ENCODE measurements around the gene ZMAT5. TPM values are rescaled to one million over a fixed set of nuclear protein-coding genes. Genes with fewer than 3 reads are reported as not detected.
A peak's percentile ranks its signal among the peaks of the same experiment; 100 is the strongest.

The ZMAT5 gene
- total and polyA plus RNA-seq, 2 of the 13 experiments (the other 11 are each of a cell fraction or from before 2014, with no cell fraction given) = 20.7 to 27.8 TPM

- H3K4me3 ChIP-seq (replicated peaks in 1 of 3; ENCODE audit: insufficient read depth in 1 of 3, low read depth in 2 of 3, low read length in 3 of 3) = no peak overlapping the region
- peaks cover 52% of the 10 kb centered on the region for H3K4me1 ChIP-seq (ENCODE audit: insufficient read depth, low read length)
- ATAC-seq (peak; percentile 52), DNase-seq (ENCODE audit: low spot score) (peak; percentile 52), FAIRE-seq (peak; percentile 57)
- intact Hi-C loops (cut with micrococcal nuclease; ENCODE audit: unreplicated experiment) = no loop called here
- H4K20me1 ChIP-seq (ENCODE audit: insufficient read depth, low read length) = no peaks in the 10 kb centered on the region
- peaks cover 0 to 4% of the 10 kb centered on the region in 2 experiments; a peak in 1 of 5 replicates for H3K27me3 ChIP-seq (ENCODE audit: control insufficient read depth in 1 of 2, insufficient read depth in 2 of 2, low read length in 2 of 2)
- in situ Hi-C loops (cut with HindIII; ENCODE audit: extremely low pct_ligation_motif_present, low pct_unique_long_range_greater_than_20kb) = no loop called here
- no peaks in the 10 kb centered on the region for H3K9me3 ChIP-seq (ENCODE audit: low read length)
- ChIA-PET POLR2A (interaction anchor here (0.6 to 3.6 kb wide), 2 partner anchors 10 to 26 kb away, joined by 3 to 17 read pairs; no protein-coding TSS in a partner anchor), CTCF (ENCODE audit: low intra/inter-chr PET ratio, low total read pairs) (no interaction called here)
- WGBS (ENCODE audit: low lambda C conversion rate) = 67% methylated on average over 5 of the region's 5 CpGs
- no peak overlapping the region for H3K27ac ChIP-seq (ENCODE audit: extremely low read length, insufficient read depth, low read length)
- H3K9ac ChIP-seq (ENCODE audit: insufficient read depth, low read depth, low read length) = no peak overlapping the region
- H3K4me2 ChIP-seq (ENCODE audit: low read depth, low read length) = no peak overlapping the region
- H2AFZ ChIP-seq (ENCODE audit: low read length) = no peak overlapping the region
- peaks cover 17% of the 10 kb centered on the region for H3K79me2 ChIP-seq (ENCODE audit: insufficient read depth, low read length)
- no peaks in the 10 kb centered on the region; a peak in 1 of 5 replicates for H3K36me3 ChIP-seq (replicated peaks in 1 of 2; ENCODE audit: control insufficient read depth in 1 of 2, insufficient read depth in 2 of 2, low read length in 2 of 2)
- no TSS peak for BruUV-seq (replicated peaks)
- TF ChIP-seq RXRA (CRISPR knock-in tag; IDR thresholded peaks at IDR 0.05) = no peak
- TF ChIP-seq THAP8 (CRISPR knock-in tag; IDR thresholded peaks at IDR 0.05; ENCODE audit: borderline replicate concordance) = no peak
- no peak for TF ChIP-seq ZNF282 (IDR thresholded peaks at IDR 0.05; ENCODE audit: partially characterized antibody)
- peak; percentile 80 for TF ChIP-seq ZNF121 (CRISPR knock-in tag; IDR thresholded peaks at IDR 0.05)
- TF ChIP-seq ELK4 (CRISPR knock-in tag; IDR thresholded peaks at IDR 0.05; ENCODE audit: borderline replicate concordance) = no peak
- TF ChIP-seq ZNF451 (CRISPR knock-in tag; IDR thresholded peaks at IDR 0.05) = no peak
- no peak for TF ChIP-seq MTF1 (CRISPR knock-in tag; IDR thresholded peaks at IDR 0.05)
- no peak for TF ChIP-seq ATAD3A (CRISPR knock-in tag; IDR thresholded peaks at IDR 0.05)
- TF ChIP-seq ZNF605 (CRISPR knock-in tag; IDR thresholded peaks at IDR 0.05) = 0 out of 2 replicates have a peak, but pooled peaks have one; percentile 52
- TF ChIP-seq NFYB (CRISPR knock-in tag; IDR thresholded peaks at IDR 0.05) = no peak
- TF ChIP-seq FOXC1 (CRISPR knock-in tag; IDR thresholded peaks at IDR 0.05; ENCODE audit: borderline replicate concordance) = no peak
- no peak for TF ChIP-seq PHF21A (CRISPR knock-in tag; IDR thresholded peaks at IDR 0.05)
- no peak for TF ChIP-seq HCFC1 (IDR thresholded peaks at IDR 0.05; ENCODE audit: low read depth, low read length)
- TF ChIP-seq ZNF224 (CRISPR knock-in tag; IDR thresholded peaks at IDR 0.05) = no peak
- TF ChIP-seq ZFP90 (CRISPR knock-in tag; IDR thresholded peaks at IDR 0.05; ENCODE audit: borderline replicate concordance) = no peak
- TF ChIP-seq RNF219 (CRISPR knock-in tag; IDR thresholded peaks at IDR 0.05) = no peak
- TF ChIP-seq FUBP1 (CRISPR knock-in tag; IDR thresholded peaks at IDR 0.05; ENCODE audit: borderline replicate concordance) = no peak
- TF ChIP-seq RFX1 (IDR thresholded peaks at IDR 0.05) = no peak
- no peak for TF ChIP-seq ZNF33A (CRISPR knock-in tag; IDR thresholded peaks at IDR 0.05; ENCODE audit: borderline replicate concordance)
- no peak for TF ChIP-seq MAX (IDR thresholded peaks at IDR 0.05)
Measured at GRCh38 chr22:29772170-29772641, 5.4 kb upstream of the ZMAT5 start.
